Liver (tissue), 9 donors: Measurements from ENCODE around the gene PARD3. TPM values are rescaled to one million over a fixed set of nuclear protein-coding genes. Genes with fewer than 3 reads are reported as not detected.

Experiments used
- DNase-seq: peaks from one replicate; pipeline ENCODE4 v3.0.0-alpha.2; 2017; ENCODE audit warnings: low spot score
- H3K27ac ChIP-seq, 2 donors: one replicate each; pipeline ENCODE4 v1.7.0; 2013; ENCODE audit warnings: inconsistent platforms in 2 of 2, low read length in 2 of 2, control low read depth in 1 of 2, low read depth in 1 of 2, mild to moderate bottlenecking in 1 of 2
- H3K27me3 ChIP-seq, 4 donors: one replicate each; pipeline versions ENCODE4 v1.6.1 to v1.7.0; 2013; ENCODE audit warnings: low read length in 3 of 4, inconsistent platforms in 1 of 4, mild to moderate bottlenecking in 1 of 4, moderate library complexity in 1 of 4; ENCODE audit not compliant: control insufficient read depth in 4 of 4, insufficient read depth in 4 of 4
- H3K36me3 ChIP-seq, 4 donors: one replicate each; pipeline versions ENCODE4 v1.6.1 to v1.7.0; 2013; ENCODE audit warnings: low read length in 3 of 4, mild to moderate bottlenecking in 3 of 4, low read depth in 1 of 4, moderate library complexity in 1 of 4; ENCODE audit not compliant: control insufficient read depth in 4 of 4, insufficient read depth in 3 of 4
- H3K4me1 ChIP-seq, 4 donors: one replicate each; pipeline versions ENCODE4 v1.6.1 to v1.7.0; 2013; ENCODE audit warnings: low read length in 3 of 4, mild to moderate bottlenecking in 3 of 4, moderate library complexity in 1 of 4; ENCODE audit not compliant: control insufficient read depth in 4 of 4, insufficient read depth in 4 of 4
- H3K4me3 ChIP-seq, 3 donors: one replicate each; pipeline versions ENCODE4 v1.6.1 to v1.7.0; 2013; ENCODE audit warnings: low read length in 3 of 3, control low read depth in 1 of 3, low read depth in 1 of 3, mild to moderate bottlenecking in 1 of 3
- H3K9ac ChIP-seq, 2 donors: one replicate each; pipeline ENCODE4 v1.7.0; 2013; ENCODE audit warnings: low read length in 2 of 2, mild to moderate bottlenecking in 2 of 2, moderate library complexity in 2 of 2, control low read depth in 1 of 2, low read depth in 1 of 2
- H3K9me3 ChIP-seq, 4 donors: one replicate each; pipeline versions ENCODE4 v1.6.1 to v1.7.0; 2013; ENCODE audit warnings: low read length in 3 of 4; ENCODE audit not compliant: control insufficient read depth in 4 of 4
- ATF3 ChIP-seq: IDR thresholded peaks from 2 replicates; pipeline ENCODE4 v1.6.1; 2016; ENCODE audit warnings: antibody characterized with exemption
- CTCF ChIP-seq: fragments of 150-350 bp; IDR thresholded peaks from 2 replicates; pipeline ENCODE4 v1.5.1; 2017; ENCODE audit warnings: improper control_type of control experiment, low read depth, low read length; ENCODE audit not compliant: missing input control
- EGR1 ChIP-seq, 2 donors: IDR thresholded peaks; 2 replicates each; pipeline ENCODE4 v1.6.1; 2016 to 2018; ENCODE audit warnings: antibody characterized with exemption in 2 of 2, low read depth in 2 of 2
- FOXA1 ChIP-seq: IDR thresholded peaks from 2 replicates; pipeline ENCODE4 v1.6.1; 2016; ENCODE audit warnings: antibody characterized with exemption
- FOXA2 ChIP-seq: IDR thresholded peaks from 2 replicates; pipeline ENCODE4 v1.6.1; 2016; ENCODE audit warnings: antibody characterized with exemption
- GABPA ChIP-seq, 2 donors: IDR thresholded peaks in 1 of 2; conservative IDR thresholded peaks in 1 of 2; 2 replicates each; pipeline ENCODE4 v1.6.1; 2016; ENCODE audit warnings: antibody characterized with exemption in 2 of 2, mild to moderate bottlenecking in 1 of 2, moderate library complexity in 1 of 2
- HNF4A ChIP-seq, 2 donors: conservative IDR thresholded peaks; 2 replicates each; pipeline ENCODE4 v1.6.1; 2016; ENCODE audit warnings: antibody characterized with exemption in 2 of 2, mild to moderate bottlenecking in 2 of 2
- HNF4G ChIP-seq: IDR thresholded peaks from 2 replicates; pipeline ENCODE4 v1.6.1; 2016; ENCODE audit warnings: antibody characterized with exemption
- JUND ChIP-seq, 2 donors: IDR thresholded peaks; 2 replicates each; pipeline ENCODE4 v1.6.1; 2016; ENCODE audit warnings: antibody characterized with exemption in 2 of 2
- MAX ChIP-seq: IDR thresholded peaks from 2 replicates; pipeline ENCODE4 v1.6.1; 2016; ENCODE audit warnings: antibody characterized with exemption
- NR2F2 ChIP-seq: IDR thresholded peaks from 2 replicates; pipeline ENCODE4 v1.6.1; 2016; ENCODE audit warnings: antibody characterized with exemption
- RAD21 ChIP-seq, 2 donors: IDR thresholded peaks; 2 replicates each; pipeline ENCODE4 v1.6.1; 2016; ENCODE audit warnings: antibody characterized with exemption in 2 of 2, mild to moderate bottlenecking in 2 of 2
- RXRA ChIP-seq, 2 donors: IDR thresholded peaks; 2 replicates each; pipeline ENCODE4 v1.6.1; 2017 to 2018; ENCODE audit warnings: antibody characterized with exemption in 2 of 2, mild to moderate bottlenecking in 1 of 2
- SP1 ChIP-seq: IDR thresholded peaks from 2 replicates; pipeline ENCODE4 v1.6.1; 2018; ENCODE audit warnings: antibody characterized with exemption, mild to moderate bottlenecking
- TAF1 ChIP-seq: conservative IDR thresholded peaks from 2 replicates; pipeline ENCODE4 v1.6.1; 2016; ENCODE audit warnings: antibody characterized with exemption, mild to moderate bottlenecking
- YY1 ChIP-seq: IDR thresholded peaks from 2 replicates; pipeline ENCODE4 v1.6.1; 2016; ENCODE audit warnings: antibody characterized with exemption, mild to moderate bottlenecking
- ZBTB33 ChIP-seq: IDR thresholded peaks from 2 replicates; pipeline ENCODE4 v1.6.1; 2016; ENCODE audit warnings: antibody characterized with exemption
- WGBS: extraction: QIAGEN DNeasy Blood & Tissue Kit; methylation state at CpG from one replicate; pipeline ENCODE4 v1.1.7; 2013; 5-methylcytosine and 5-hydroxymethylcytosine counted together
- polyA plus RNA-seq, 2 donors: library from polyadenylated mRNA; stranded (reverse) in 1 of 2; unstranded in 1 of 2; fragments of 200-250 nt in 1 of 2; fragments of >200 nt in 1 of 2; fragmentation: Nextera tagmentation in 1 of 2; extraction: Ambion mirVana in 1 of 2; gene quantifications; one replicate each; pipeline versions ENCODE4 v1.2.1 to v1.2.3, GENCODE V29; 2013 to 2015
- total RNA-seq, 2 donors: library from RNA; depleted of rRNA; stranded (reverse); fragments of >200 nt; gene quantifications; one replicate each; pipeline ENCODE4 v1.2.3, GENCODE V29; 2014
- TF ChIP-seq, protein P1 (sequence below): IDR thresholded peaks from 2 replicates; pipeline ENCODE4 v1.6.1; 2016; ENCODE audit warnings: antibody characterized with exemption, mild to moderate bottlenecking
- donor health status: healthy.
- donor health status: healthy.
- donor health status: healthy.
- donor health status: healthy.
- donor health status: healthy.

Gene PARD3
- total and polyA plus RNA-seq, 4 donors: 12.3 to 43.8 (median 13.5) TPM

DNA sequence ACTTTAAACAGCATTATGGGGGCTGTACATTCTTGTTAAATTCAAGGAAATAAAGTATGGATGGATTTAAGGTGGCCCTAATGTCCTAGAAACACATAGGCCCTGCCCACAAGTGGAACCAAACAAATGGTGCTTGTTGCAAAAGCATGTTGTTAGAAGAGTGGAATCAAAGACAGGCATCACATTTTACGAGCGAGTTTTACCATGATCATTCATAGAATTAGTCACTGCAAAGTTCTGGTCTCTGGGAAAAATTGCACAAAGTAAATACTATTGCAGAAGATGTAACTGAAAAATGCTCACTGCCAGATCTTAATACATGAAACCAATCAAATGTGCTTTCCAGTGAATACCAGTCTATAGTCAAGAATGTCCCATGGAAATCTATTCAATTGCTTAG, 677.1 kb downstream of the PARD3 start:
- no peaks in the 10 kb centered on the region for H3K27me3 ChIP-seq
- no peak overlapping the region for H3K9ac ChIP-seq
- H3K4me3 ChIP-seq: no peak overlapping the region
- no peak for DNase-seq
- no peaks in the 10 kb centered on the region for H3K4me1 ChIP-seq
- H3K9me3 ChIP-seq: no peaks in the 10 kb centered on the region
- no peaks in the 10 kb centered on the region for H3K36me3 ChIP-seq
- no peak overlapping the region for H3K27ac ChIP-seq
- no peak for TF ChIP-seq FOXA2
- TF ChIP-seq HNF4A (conservative IDR thresholded peaks at IDR 0.05): no peak
- no peak for TF ChIP-seq HNF4G
- TF ChIP-seq SP1: no peak
- no peak for TF ChIP-seq MAX
- no peak for TF ChIP-seq CTCF
- TF ChIP-seq EGR1 (IDR thresholded peaks at IDR 0.05; ENCODE audit: low read depth in 2 of 2): no peak
- TF ChIP-seq TAF1: no peak
- no peak for TF ChIP-seq ZBTB33
- TF ChIP-seq GABPA (IDR thresholded peaks at IDR 0.05 in 1 of 2, conservative IDR thresholded peaks at IDR 0.05 in 1 of 2): no peak
- TF ChIP-seq JUND (IDR thresholded peaks at IDR 0.05): no peak
- no peak for TF ChIP-seq RXRA (IDR thresholded peaks at IDR 0.05)
- TF ChIP-seq FOXA1: no peak
- no peak for TF ChIP-seq RAD21 (IDR thresholded peaks at IDR 0.05)
- TF ChIP-seq, protein P1, sequence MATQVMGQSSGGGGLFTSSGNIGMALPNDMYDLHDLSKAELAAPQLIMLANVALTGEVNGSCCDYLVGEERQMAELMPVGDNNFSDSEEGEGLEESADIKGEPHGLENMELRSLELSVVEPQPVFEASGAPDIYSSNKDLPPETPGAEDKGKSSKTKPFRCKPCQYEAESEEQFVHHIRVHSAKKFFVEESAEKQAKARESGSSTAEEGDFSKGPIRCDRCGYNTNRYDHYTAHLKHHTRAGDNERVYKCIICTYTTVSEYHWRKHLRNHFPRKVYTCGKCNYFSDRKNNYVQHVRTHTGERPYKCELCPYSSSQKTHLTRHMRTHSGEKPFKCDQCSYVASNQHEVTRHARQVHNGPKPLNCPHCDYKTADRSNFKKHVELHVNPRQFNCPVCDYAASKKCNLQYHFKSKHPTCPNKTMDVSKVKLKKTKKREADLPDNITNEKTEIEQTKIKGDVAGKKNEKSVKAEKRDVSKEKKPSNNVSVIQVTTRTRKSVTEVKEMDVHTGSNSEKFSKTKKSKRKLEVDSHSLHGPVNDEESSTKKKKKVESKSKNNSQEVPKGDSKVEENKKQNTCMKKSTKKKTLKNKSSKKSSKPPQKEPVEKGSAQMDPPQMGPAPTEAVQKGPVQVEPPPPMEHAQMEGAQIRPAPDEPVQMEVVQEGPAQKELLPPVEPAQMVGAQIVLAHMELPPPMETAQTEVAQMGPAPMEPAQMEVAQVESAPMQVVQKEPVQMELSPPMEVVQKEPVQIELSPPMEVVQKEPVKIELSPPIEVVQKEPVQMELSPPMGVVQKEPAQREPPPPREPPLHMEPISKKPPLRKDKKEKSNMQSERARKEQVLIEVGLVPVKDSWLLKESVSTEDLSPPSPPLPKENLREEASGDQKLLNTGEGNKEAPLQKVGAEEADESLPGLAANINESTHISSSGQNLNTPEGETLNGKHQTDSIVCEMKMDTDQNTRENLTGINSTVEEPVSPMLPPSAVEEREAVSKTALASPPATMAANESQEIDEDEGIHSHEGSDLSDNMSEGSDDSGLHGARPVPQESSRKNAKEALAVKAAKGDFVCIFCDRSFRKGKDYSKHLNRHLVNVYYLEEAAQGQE: no peak
- TF ChIP-seq ATF3: no peak
- TF ChIP-seq YY1: no peak
- TF ChIP-seq NR2F2: no peak
- WGBS: 91% methylated on average over 2 of the region's 2 CpGs

- no peak overlapping the region for H3K9ac ChIP-seq
- TF ChIP-seq EGR1 (IDR thresholded peaks at IDR 0.05; ENCODE audit: low read depth in 2 of 2) (no peak), MAX (no peak)
- no peaks in the 10 kb centered on the region for H3K4me1 ChIP-seq
- DNase-seq: no peak
- no peaks in the 10 kb centered on the region for H3K36me3 ChIP-seq
- no peak overlapping the region for H3K27ac ChIP-seq
- WGBS: 94% methylated on average over 7 of the region's 7 CpGs
- H3K27me3 ChIP-seq: no peaks in the 10 kb centered on the region
- H3K9me3 ChIP-seq: no peaks in the 10 kb centered on the region
- no peak overlapping the region for H3K4me3 ChIP-seq
Observed at GRCh38 chr10:34137201-34137600, 677.9 kb downstream of the PARD3 start.
